GM12875 (cell line): ENCODE measurements around the gene HEPACAM.

Experiments used
- H3K4me3 ChIP-seq: one replicate; pipeline ENCODE4 v1.5.1; 2011; ENCODE audit warnings: low read depth, low read length, control low read depth
- CTCF ChIP-seq: IDR thresholded peaks from 2 replicates; pipeline ENCODE4 v1.5.1; 2011; ENCODE audit warnings: low read depth, mild to moderate bottlenecking, control low read depth, inconsistent platforms, low read length, moderate library complexity, borderline replicate concordance; ENCODE audit not compliant: insufficient read depth

Gene HEPACAM

GRCh38 chr11:124884869-124885479 lies 50.9 kb downstream of the HEPACAM start:
- no peak for TF ChIP-seq CTCF
- no peak overlapping the region for H3K4me3 ChIP-seq

GRCh38 chr11:124884340-124884739 lies 51.5 kb downstream of the HEPACAM start:
- TF ChIP-seq CTCF = no peak
- H3K4me3 ChIP-seq = no peak overlapping the region

- TF ChIP-seq CTCF = no peak
- no peak overlapping the region for H3K4me3 ChIP-seq
Observed at GRCh38 chr11:124882339-124883071, 53.3 kb downstream of the HEPACAM start.

- H3K4me3 ChIP-seq = no peak overlapping the region
- no peak for TF ChIP-seq CTCF
Observed at GRCh38 chr11:124880958-124881357, 54.9 kb downstream of the HEPACAM start.

- no peak overlapping the region for H3K4me3 ChIP-seq
- TF ChIP-seq CTCF = no peak
Observed at GRCh38 chr11:124880290-124880611, 55.6 kb downstream of the HEPACAM start.

GRCh38 chr11:124879493-124880289 lies 56.2 kb downstream of the HEPACAM start:
- no peak overlapping the region for H3K4me3 ChIP-seq
- TF ChIP-seq CTCF = no peak
